GM19455 (cell line): ENCODE measurements around the gene RAB3GAP2.
"Not testable (repeated sequence)": the region's sequence is repeated elsewhere in the genome, so short reads cannot be mapped to it uniquely, and the experiment has no call there.

ENCODE experiments used
- ATAC-seq: cut with Tn5 transposase; IDR thresholded peaks from one replicate; pipeline ENCODE4 v1.9.1; 2021; ENCODE audit not compliant: unreplicated experiment

Gene RAB3GAP2

DNA sequence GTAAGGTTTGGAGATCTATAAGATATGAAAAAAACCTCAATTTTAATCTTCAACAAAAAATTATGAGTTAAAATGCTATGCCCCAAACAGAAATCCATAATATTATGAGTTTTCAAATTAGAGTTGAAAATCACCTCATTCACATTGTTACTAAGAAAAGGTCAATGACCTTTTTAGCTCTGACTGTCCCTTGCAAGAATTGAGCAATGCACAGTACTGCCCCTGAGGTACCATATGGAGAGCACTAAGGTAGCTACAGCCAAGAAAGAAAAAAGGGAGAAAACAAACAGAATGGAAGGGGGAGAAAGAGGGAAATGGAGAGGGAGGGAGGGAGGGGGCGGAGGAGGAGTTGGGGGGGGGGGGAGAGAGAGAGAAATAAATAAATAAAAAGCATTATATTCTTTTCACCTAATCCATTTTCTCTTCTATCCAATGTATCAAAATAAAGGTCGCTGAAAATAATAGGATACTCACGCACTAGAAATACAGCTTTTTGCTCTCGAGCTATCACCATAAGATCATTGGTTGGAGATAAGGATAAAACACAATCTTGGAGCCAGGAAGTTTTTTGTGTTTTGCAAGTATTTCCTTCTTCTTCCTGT lies 58.8 kb downstream of the RAB3GAP2 start:
- no peak for ATAC-seq

DNA sequence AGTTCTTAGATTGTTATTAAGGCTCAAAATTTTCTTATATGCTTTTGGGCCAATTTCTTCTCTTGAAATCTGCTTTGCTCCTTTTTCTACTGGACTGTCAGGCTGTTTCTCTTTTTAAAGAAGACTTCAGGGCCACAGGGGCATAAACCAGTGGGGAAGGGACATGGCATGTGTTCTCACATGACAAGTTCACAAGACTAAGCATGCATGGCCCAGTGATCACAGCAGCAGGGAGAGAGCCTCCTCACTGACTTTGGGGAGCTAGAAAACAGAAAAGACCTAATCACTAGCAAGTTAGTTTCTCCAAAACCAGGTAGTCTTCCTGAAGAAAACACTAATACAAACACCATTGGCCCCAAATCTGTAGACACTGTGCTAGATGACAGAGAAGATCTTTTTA lies 64.8 kb downstream of the RAB3GAP2 start:
- ATAC-seq, result no peak

DNA sequence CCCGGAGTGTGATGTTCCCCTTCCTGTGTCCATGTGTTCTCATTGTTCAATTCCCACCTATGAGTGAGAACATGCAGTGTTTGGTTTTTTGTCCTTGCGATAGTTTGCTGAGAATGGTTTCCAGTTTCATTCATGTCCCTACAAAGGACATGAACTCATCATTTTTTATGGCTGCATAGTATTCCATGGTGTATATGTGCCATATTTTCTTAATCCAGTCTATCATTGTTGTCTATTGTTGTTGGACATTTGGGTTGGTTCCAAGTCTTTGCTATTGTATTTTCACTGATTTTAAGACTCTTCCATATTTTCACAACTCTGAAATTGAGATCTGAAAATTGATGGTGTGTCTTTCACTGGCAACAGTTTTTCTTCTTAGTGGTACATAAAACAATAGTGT lies 67.5 kb downstream of the RAB3GAP2 start:
- not testable (repeated sequence) for ATAC-seq

DNA sequence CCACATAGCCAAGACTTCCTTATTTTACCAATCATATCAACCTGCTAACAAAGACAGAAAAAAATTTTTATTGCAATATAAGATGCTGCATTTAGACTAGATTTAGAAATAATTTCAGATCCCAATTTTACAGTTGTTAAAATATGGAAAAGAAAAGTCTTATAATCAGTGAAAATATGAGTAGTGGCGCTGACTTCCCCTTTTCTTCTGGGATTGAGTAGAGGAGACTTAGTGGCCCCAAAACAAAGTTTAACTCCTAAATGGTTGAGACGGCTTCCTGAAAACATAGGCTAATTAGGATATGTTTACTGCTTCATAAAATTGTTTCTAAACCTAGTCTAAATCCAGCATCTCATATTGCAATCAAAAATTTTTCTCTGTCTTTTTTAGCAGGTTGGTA lies 68.4 kb downstream of the RAB3GAP2 start:
- no peak for ATAC-seq

DNA sequence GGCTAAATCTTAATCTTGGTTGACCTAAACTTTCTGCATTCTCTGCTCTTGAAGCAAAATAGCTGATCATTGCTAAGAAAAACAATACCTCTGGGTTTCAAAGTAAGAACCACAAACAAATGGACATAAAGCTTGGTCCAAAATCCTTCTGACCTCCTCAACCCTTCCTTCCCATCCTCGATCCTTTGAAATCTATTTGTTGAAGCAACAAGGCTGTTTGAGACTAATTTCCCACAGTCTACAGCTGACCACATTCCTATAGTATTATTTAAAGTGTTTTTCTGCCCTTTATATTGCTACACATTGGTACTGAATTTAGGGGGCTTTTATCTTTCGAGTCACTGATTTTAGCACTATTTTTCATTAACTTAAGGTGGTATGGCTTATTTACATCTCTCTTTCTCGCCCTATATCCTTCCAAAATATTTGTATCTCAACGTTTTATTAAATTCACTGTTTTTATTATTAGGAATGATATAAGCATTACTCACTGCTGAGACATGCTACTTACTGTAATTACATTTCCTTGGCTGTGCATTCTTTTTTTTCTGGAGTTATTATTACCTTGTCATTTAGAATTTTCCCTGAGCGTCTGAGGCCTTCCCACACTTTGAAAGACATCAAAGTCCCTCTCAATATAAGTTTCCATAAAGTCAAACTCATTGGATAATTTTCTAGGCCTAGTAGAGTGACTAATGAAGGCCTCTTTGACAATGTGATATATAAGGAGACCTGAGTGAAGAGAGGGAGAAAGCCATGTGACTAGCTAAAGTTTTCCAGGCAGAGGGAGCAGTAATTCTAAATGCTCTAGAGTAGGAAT lies 73.9 kb downstream of the RAB3GAP2 start:
- ATAC-seq, result no peak

DNA sequence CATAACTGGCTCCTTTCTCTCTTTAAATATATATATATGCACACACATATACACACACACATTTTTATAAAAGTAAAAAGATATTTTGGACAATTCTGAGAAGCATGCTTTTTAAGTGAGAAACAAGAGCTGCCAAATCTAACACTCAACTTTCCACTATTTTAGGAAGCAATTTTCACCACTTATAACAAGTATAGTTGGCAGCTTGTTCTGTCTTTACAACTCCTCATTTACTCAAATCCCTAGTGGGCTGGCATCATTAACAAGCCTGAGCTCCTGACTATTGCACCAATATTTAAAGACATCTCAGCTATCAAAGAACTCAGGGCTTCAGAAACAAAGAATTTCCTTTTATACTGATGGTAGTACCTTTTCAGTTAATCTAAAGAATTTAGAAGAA lies 76.6 kb downstream of the RAB3GAP2 start:
- no peak for ATAC-seq

DNA sequence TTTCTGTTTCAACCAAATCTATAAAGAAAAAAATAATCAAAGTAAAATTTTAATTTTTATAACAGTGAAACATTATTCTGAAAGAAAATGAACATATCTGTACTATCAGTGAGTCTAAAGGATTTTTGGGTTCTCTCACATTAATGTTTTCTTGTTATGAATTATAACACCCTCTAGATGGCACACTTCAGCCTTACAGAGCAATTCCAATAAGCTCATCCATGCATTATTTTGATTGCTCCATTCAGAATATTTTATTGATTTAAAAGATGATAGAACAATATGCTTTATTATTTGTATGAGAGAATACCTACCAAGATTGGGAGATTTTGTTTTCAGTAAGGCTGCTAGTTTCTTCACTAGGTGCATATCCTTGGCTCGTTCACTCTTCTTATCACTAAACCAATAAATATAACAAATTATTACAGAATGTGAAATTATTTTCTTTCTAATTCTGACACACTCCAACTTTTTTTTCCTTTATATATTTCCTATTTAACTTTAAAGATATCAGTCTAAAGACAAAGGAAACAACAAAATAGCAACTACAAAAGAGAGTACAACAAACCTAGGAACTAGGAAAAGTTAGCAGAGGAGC lies 82.4 kb downstream of the RAB3GAP2 start:
- no peak for ATAC-seq

DNA sequence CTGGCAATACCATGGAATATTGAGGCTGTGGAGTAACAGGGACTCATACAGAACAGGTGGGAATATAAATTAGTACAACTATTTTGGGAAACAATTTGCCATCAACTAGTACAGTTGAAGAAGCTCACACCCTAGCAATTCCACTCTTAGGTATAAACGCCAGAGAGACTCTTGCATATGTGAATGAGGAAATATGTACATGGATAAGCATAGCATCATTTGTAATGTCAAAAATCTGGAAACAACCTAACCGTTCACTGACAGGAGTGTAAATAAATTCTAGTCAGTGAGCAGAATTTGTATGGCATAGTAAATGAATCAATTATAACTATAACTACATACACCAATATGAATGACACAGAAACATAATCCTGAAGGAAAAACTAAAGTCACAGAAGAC lies 83.7 kb downstream of the RAB3GAP2 start:
- no peak for ATAC-seq

DNA sequence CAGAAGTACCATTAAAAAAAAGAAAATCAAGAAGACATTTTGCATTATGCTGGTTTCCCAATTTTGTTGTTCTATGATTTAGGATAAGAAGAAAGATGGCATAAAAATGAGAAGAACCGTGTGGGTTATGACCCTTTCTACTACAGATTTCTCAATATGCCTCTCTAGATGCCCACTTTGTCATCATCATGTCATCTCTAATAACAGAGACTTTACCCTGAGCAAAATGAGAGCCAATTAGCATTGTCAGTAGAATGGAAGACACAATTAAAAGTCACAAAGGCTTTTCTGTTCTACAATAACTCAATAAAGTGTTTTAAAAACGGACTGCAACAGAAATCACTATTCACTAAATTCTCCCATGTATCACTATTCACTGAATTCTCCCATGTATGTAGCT lies 85.5 kb downstream of the RAB3GAP2 start:
- no peak for ATAC-seq

DNA sequence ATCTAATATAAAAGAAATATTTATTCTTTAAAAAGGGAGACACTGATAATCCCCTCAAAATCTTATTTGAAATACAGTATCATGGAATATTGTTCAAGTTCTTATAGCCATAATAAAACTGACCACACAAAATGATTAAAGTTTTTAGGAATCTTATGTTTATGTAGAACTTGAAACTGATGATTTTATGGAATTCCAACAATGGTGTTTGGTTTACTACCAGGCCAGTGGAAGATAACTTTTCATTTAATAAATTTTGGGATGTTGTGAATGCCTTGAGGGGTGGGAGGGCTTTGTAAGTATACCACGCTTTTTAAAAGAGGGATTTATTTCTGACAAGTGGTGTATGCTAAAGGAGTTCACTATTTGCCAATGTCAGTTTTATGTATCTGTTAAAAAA lies 87.7 kb downstream of the RAB3GAP2 start:
- ATAC-seq, result no peak

DNA sequence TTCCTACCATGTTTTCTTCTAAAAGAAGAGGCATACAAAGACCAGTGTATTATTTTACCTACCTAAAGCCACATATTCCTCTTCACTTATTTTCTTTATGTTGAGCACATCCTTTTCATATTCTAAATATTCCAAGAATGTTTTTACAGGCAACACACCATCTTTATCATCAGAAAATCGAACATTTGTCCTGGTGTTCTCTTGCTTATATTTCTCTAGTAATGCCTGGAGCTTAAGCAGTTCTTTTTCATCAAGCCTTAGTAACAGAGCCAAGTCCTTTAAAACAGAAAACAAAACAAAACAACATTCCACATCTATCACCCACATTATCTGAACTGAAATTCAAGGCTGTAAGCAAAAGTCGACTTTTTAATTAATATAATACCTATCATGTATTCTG lies 89.6 kb downstream of the RAB3GAP2 start:
- no peak for ATAC-seq

DNA sequence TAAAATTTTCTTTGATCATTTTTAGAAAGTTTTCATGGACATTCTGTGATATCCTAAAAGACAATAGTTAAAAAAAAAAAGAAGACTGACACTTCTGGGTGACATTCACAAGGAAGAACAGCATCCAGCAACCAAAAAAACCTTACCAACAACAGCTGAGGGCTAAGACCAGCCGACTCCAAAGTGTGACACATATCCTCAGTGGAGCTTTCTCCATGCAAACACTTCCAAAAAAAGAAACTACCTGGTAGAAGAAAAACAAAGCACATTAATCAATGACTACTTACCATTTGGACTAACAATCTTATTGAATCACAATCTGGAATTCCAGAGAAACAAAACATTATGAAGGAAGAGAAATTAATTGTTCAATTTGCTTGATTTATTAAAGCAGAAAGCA lies 90.1 kb downstream of the RAB3GAP2 start:
- ATAC-seq, result no peak

DNA sequence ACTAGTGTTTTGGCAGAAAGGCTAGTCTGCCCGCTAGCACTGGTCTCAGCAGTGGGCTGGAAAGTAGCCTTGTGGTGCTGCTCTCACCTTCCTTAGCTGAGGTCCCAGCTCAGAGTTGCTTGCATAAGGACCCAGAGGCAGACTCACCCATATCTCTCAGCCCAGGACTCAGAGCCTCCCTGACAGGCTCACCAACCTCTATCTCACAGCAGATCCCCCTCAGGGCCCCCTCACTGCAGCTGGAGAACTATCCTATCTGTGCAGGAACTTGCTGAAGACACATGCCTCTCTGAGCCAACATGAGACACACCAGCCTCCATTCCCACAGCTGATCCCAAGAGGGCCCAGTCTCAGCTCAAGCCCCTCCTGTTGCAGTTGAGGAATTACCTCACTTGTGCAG lies 95.7 kb downstream of the RAB3GAP2 start:
- ATAC-seq, result no peak

DNA sequence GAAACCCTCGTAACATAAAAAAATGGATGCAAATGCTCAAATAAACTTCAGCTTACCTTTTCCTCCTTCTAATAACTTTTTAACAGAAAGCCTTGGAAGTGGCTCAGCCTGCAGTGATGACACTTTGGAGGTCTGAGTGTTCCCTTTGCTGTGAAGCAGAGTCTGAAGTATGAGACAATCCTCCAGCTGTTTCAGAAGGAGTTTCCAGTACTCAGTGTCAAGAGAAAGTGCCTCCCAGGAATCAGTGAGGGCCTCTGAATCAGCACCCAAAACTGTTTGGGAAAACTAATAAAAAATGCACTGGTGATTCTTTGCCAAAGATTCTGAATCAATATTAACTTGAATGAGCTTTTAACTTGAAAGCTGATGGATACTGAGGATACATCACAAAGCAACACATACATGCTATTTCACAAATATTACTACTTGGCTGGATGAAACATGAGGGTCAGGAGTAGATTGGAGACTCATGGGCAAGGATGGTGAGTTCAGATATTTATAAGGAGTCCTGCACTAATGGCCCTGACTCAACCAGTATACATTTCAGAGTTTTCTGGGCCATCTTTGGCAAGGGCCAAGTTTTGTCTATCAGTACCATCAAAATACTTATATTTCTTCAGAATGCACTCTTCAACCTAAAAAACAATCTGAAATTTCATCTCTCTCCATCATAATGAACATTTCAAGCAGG lies 101.3 kb downstream of the RAB3GAP2 start:
- no peak for ATAC-seq

DNA sequence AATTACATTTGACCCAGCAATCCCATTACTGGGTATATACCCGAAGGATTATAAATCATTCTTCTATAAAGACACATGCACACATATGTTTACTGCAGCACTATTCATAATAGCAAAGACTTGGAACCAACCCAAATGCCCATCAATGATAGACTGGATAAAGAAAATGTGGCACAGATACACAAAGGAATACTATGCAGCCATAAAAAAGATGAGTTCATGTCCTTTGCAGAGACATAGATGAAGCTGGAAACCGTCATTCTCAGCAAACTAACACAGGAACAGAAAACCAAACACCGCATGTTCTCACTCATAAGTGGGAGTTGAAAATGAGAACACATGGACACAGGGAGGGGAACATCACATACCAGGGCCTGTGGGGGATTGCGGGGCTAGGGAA lies 102.4 kb downstream of the RAB3GAP2 start:
- not testable (repeated sequence) for ATAC-seq

DNA sequence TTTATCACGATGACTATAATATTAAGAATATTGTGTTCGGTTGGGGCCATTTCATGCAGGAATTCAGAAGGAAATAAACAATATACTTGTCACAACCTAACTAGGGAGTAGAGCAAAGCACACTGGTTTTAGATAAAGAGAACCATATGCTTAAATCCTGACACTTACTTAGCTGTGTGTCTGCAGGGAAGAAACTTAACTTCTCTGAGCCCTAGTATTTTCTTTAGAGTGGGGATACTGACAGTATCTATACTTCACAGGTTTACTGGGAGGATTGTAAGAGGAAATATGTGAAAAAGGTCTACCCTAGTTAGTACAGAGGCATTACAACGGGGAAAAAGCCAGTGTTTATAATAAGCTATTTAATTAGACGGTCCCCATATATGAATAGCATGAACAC lies 105.4 kb downstream of the RAB3GAP2 start:
- ATAC-seq, result no peak

DNA sequence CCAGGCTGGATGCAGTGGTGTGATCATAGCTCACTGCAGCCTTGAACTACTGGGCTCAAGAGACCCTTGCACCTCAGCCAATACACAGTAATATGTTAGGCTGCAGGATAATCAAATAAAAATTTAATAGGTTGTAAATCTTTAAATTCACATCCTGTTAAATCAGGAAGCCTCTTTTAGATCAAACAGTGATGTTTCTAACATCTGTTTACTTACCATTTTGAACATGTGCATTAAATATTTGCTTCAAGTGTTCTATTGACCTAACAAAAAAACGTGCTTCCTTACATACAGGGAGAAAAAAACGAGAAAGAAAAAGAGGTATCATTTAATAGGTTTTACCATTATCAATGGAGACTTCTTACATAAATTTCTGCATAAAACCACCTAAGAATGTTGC lies 107.7 kb downstream of the RAB3GAP2 start:
- ATAC-seq, result no peak

DNA sequence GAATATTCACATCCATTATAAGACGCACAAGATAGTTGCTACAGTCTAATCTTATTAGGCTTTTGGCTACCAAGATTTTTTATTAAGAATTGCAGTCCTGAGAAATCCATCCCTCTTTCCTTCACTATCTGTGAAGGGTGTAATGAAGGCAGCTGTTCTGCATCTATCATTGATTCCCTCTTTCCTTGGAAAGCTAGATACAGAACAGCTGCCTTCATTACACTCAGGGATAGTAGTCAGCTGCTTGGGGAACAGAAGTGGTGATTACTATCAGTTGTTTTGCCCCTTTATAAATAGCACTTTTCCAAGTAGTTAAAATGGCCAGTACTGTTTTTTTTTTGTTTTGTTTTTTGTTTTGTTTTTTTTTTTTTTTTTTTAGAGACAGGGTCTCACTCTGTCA lies 108.1 kb downstream of the RAB3GAP2 start:
- no peak for ATAC-seq

DNA sequence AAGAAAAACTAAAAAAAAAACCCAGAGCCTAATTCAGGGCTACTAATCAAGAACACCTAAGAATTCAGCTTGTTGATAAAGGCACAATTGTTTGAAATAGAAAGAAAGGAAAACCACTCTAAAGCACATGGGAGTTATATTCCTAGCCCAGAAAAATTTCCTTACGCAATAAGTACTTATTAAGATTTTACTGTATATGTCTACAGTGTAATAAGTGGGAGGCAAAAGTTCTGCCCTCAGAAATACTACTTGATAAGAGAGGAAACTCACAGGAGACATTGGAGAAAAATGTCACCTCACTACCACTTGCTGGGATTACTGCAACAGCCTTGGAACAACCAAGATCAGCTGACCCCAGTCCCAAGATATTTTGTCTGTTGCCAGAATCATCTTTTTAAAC lies 112.2 kb downstream of the RAB3GAP2 start:
- ATAC-seq, result no peak

DNA sequence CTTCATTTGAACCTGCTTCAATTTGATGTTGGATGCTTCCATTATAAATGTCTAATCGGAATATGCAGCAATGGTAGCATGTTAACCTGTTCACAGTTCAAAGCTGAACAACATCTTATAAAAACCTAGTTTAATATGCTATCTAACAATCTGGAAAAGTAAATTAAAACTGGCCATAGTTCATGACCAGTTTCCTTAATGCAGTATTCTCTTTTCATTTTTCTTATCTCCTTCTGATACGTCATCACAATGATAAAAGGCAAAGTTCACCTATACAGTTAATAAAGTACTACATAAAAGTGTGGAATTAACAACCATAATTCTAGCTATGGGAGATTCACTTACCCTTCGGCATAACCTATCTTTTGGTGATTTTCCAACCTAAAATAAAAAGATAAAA lies 113.2 kb downstream of the RAB3GAP2 start:
- no peak for ATAC-seq

DNA sequence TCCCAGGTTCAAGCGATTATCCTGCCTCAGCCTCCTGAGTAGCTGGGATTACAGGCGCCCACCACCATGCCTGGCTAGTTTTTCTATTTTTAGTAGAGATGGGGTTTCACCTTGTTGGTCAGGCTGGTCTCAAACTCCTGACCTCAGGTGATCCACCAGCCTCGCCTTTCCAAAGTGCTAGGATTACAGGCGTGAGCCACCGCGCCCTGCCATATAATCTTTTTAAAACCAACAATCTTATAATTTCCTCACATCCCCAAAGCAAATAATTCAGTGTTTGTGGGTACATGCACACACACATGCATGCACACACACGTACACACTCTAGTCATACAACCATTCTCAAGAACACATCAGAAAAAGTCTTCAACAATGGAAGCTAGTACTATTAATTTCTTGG lies 113.7 kb downstream of the RAB3GAP2 start:
- ATAC-seq, result not testable (repeated sequence)

DNA sequence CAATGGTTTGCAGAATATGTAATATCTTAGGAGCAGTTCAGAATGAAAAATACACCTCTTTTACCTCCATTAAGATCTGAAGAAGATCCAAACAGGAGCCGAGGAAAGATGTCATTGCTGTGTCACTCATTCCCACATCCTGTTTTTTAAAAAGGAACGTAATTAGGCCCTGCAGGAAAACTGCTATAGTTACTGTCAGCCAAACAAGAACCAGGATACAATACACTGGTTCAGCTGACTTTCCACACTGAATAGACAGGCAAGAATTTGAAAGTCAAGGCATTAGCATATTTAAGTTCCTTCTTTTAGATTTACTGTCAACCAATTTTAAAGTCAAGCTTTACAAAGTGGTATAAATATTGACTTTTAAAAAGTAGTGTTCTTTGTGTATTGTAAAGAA lies 114.5 kb downstream of the RAB3GAP2 start:
- ATAC-seq, result no peak
